K562 treated with DMSO at 1 percent for 12 hours (cell line): ENCODE measurements around the gene ELK3. TPM values are rescaled to one million over a fixed set of nuclear protein-coding genes. Genes with fewer than 3 reads are reported as not detected.

Source experiments
- total RNA-seq: library from RNA; unstranded; fragments of 300-600 nt; gene quantifications from 2 replicates; pipeline ENCODE4 v1.2.3, GENCODE V29; 2022; ENCODE audit not compliant: insufficient read depth

Gene ELK3
- total RNA-seq: 1.9 and 4.6 TPM in 2 replicates

DNA sequence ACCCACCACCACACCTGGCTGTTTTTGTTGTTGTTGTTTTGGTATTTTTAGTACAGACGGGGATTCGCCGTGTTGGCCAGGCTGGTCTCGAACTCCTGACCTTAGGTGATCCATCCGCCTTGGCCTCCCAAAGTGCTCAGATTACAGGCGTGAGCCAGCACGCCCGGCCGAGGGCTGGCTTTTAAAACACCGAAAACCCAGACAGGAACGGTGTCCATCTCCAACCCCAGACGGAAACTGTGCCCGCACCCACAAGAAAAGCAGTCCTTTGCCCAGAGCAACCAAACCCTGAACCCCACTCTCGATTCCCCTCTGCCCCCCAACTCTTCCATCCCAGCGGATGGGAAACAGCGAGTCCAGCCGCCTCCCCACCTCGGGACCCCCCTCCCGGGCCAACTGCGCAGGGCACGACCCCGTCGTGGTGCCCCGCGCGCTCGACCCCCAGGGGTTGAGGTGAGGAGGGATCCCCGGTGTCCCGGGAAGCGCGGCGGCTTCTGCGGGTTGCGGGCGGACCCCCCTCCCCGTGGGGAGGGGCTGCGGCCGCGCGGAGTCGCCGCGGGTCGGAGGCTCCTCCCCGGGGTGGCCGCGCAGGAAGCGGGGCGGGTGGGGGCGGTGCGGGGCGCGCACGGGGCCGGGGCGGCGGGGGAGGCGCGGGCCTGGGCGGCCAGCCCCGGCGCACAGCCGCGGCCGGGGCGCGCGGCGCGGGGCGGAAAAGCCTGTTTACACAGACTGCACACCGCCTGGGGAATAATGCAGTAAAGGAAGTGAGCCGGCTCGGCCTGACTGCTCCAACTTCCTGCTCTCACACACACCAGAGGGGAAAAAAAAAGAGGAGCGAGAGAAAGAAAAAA is at the start of gene ELK3:
TSS of gene ELK3 (plus strand) at position 651 of the 851 bp plus-strand sequence.

Other genes with a start within 250 kb of the ELK3 start
- gene HAL, start 198.0 kb upstream of the ELK3 start, total RNA-seq: not detected in 2 replicates
- gene LTA4H, start 158.8 kb upstream of the ELK3 start, total RNA-seq: 41.5 and 68.5 TPM in 2 replicates
- gene CDK17, start 206.1 kb downstream of the ELK3 start, total RNA-seq: 6.9 and 19.3 TPM in 2 replicates